GM18520 (cell line): ENCODE data around the gene CNTN5.

Source experiments
- ATAC-seq: cut with Tn5 transposase; IDR thresholded peaks from one replicate; pipeline ENCODE4 v1.9.1; 2021; ENCODE audit not compliant: unreplicated experiment

The CNTN5 gene

DNA sequence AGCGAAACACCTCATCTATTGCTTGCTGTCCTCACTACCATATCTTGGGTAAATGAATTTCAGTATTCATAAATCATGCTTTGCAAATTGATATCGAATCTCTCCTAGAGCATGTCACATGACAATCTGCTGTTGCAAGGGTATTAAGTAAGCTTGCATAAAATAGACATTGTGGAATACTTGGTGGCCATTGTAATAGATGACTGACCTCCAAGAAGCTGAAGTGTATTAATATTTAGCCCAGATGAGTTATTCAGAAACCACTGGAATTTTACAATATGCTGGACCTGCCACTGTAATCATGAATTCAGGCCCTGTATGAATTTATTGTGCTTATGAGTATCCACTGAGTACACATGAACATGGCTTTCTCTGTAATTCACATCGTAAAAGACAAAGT, 1376.7 kb downstream of the CNTN5 start:
- no peak for ATAC-seq

GRCh38 chr11:100403816-100404215, 1383.1 kb downstream of the CNTN5 start:
- ATAC-seq: no peak

- no peak for ATAC-seq
Measured at GRCh38 chr11:100404907-100405306, 1384.2 kb downstream of the CNTN5 start.
